ENCODE measurements around the gene TMEM181. TPM values are rescaled to one million over a fixed set of nuclear protein-coding genes. Genes with fewer than 3 reads are reported as not detected.

TMEM181 gene
- total and polyA plus RNA-seq, 2 donors (not counting 1 experiment from before 2014, with no cell fraction given): 2.8 to 9.3 TPM

DNA sequence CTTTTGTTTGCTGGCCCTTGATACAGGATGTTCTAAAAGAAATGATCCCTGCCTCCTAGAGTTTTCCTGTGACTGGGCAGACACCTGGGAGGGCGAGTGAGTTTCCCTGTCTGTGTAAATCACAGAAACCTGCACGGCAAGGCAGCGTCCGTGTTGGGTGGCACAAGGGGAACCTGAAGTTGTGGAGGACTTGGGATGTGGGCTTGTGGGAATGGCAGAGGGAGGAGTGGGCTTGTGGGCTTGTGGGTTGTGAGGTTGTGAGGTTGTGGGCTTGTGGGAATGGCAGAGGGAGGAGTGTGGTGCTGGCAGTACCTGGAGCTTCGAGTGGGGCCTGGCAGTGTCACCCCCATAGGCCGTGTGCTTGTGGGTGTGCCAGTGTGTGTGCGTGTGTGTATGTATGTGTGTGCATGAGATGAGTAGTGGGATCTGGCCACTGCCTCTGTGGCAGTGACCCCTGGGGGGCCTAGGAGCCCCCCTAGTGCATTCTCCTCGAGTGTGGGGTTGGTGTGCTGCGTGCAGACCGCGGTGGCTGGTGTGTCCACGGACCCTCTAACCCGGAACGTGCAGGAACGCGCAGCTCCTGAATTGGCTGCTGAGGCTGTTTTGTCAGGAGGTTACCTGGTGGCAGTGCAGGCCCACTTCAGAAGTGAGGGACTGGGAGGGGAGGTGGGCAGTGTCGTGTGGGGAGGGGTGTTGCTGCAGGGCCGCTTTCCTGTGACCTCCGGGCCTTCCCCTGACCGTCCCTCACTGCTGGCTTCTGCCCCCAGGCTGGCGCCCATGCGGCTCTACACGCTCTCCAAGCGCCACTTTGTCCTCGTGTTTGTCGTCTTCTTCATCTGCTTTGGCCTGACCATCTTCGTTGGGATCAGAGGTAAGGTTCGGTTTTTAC is 13.0 kb downstream of the TMEM181 start:
- no peak overlapping the region for H3K4me2 ChIP-seq (replicated peaks; ENCODE audit: low read depth, low read length, poor library complexity, severe bottlenecking)
- WGBS (ENCODE audit: insufficient coverage): 94% methylated on average over 28 of the region's 28 CpGs
- intact Hi-C loops (cut with micrococcal nuclease): no loop called here
- H3K4me3 ChIP-seq (ENCODE audit: control extremely low read depth in 1 of 5, extremely low read depth in 1 of 5, insufficient read depth in 1 of 5, low read depth in 2 of 5, low read length in 4 of 5): no peak overlapping the region
- ChIA-PET CTCF (interaction anchor here (0.6 kb wide), 1 partner anchor 335 kb away, joined by 3 read pairs; no protein-coding TSS in a partner anchor), POLR2A (no interaction called here)
- no peak overlapping the region for H3K9ac ChIP-seq (ENCODE audit: low read length)
- Mint-ChIP-seq H3K9me3 (ENCODE audit: insufficient read depth) (no peaks in the 10 kb centered on the region), H3K27ac (no peak overlapping the region), H3K4me1 (peaks cover 27% of the 10 kb centered on the region), H3K4me3 (no peak overlapping the region), H3K27me3 (no peaks in the 10 kb centered on the region)
- peaks cover 0 to 21% of the 10 kb centered on the region in 2 experiments for H3K36me3 ChIP-seq (replicated peaks in 1 of 2; ENCODE audit: control extremely low read depth in 1 of 2, control insufficient read depth in 1 of 2, extremely low read depth in 1 of 2, insufficient read depth in 2 of 2, low read length in 1 of 2)
- no peak for ATAC-seq (ENCODE audit: low read depth)
- H3K79me2 ChIP-seq (ENCODE audit: control insufficient read depth, insufficient read depth, low read length): peaks cover 37% of the 10 kb centered on the region
- no peak overlapping the region for H2AFZ ChIP-seq (ENCODE audit: insufficient read depth, low read depth, low read length, poor library complexity, severe bottlenecking)
- no peak overlapping the region for H3K27ac ChIP-seq (ENCODE audit: low read length in 2 of 2)
- DNase-seq: no peak
- no peaks in the 10 kb centered on the region for H3K9me3 ChIP-seq (ENCODE audit: control extremely low read depth in 1 of 3, control insufficient read depth in 2 of 3, insufficient read depth in 1 of 3, low read length in 2 of 3)
- TF ChIP-seq, protein P1, sequence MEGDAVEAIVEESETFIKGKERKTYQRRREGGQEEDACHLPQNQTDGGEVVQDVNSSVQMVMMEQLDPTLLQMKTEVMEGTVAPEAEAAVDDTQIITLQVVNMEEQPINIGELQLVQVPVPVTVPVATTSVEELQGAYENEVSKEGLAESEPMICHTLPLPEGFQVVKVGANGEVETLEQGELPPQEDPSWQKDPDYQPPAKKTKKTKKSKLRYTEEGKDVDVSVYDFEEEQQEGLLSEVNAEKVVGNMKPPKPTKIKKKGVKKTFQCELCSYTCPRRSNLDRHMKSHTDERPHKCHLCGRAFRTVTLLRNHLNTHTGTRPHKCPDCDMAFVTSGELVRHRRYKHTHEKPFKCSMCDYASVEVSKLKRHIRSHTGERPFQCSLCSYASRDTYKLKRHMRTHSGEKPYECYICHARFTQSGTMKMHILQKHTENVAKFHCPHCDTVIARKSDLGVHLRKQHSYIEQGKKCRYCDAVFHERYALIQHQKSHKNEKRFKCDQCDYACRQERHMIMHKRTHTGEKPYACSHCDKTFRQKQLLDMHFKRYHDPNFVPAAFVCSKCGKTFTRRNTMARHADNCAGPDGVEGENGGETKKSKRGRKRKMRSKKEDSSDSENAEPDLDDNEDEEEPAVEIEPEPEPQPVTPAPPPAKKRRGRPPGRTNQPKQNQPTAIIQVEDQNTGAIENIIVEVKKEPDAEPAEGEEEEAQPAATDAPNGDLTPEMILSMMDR (IDR thresholded peaks at IDR 0.05): no peak
- TF ChIP-seq EZH2 (IDR thresholded peaks at IDR 0.05; ENCODE audit: borderline replicate concordance, insufficient read depth, low read depth, low read length, poor library complexity, severe bottlenecking): no peak
- peaks cover 54% of the 10 kb centered on the region for H4K20me1 ChIP-seq (ENCODE audit: control insufficient read depth, insufficient read depth, low read length, poor library complexity, severe bottlenecking)
- H3K4me1 ChIP-seq (ENCODE audit: control insufficient read depth in 2 of 2, insufficient read depth in 2 of 2, low read length in 2 of 2): peaks cover 4 to 13% of the 10 kb centered on the region in 2 donors
- H3K27me3 ChIP-seq (replicated peaks in 1 of 4; ENCODE audit: control extremely low read depth in 1 of 4, control insufficient read depth in 3 of 4, insufficient read depth in 4 of 4, low read length in 3 of 4): no peaks in the 10 kb centered on the region

DNA sequence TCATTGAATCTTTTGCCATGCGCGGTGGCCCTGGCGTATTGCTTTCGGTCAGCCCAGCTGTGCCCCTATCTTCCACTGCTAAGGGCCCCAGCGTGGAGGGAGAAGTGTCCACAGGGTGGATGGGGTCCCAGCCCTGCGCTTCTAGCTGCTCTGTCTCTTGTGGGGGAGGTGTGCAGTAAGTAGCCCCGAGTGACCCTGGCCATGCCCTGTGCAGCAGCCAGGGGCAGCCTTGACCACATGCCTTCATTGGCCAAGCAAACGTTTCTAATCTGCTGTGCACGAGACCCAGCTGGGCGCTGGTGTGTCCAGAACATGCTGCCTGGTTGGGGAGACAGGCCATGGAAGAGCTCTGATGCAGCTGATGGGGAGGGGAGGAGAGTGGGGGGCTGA is 13.6 kb downstream of the TMEM181 start:
- 97% methylated on average over 9 of the region's 10 CpGs for WGBS (ENCODE audit: insufficient coverage)
- intact Hi-C loops (cut with micrococcal nuclease): no loop called here
- H3K9ac ChIP-seq (ENCODE audit: low read length): no peak overlapping the region
- no peak for ATAC-seq (ENCODE audit: low read depth)
- DNase-seq: no peak
- no peak overlapping the region for H3K4me2 ChIP-seq (replicated peaks; ENCODE audit: low read depth, low read length, poor library complexity, severe bottlenecking)
- peaks cover 31% of the 10 kb centered on the region for H3K79me2 ChIP-seq (ENCODE audit: control insufficient read depth, insufficient read depth, low read length)
- Mint-ChIP-seq H3K27ac (no peak overlapping the region), H3K4me3 (no peak overlapping the region), H3K4me1 (peaks cover 21% of the 10 kb centered on the region), H3K27me3 (no peaks in the 10 kb centered on the region), H3K9me3 (ENCODE audit: insufficient read depth) (no peaks in the 10 kb centered on the region)
- H3K36me3 ChIP-seq (replicated peaks in 1 of 2; ENCODE audit: control extremely low read depth in 1 of 2, control insufficient read depth in 1 of 2, extremely low read depth in 1 of 2, insufficient read depth in 2 of 2, low read length in 1 of 2): peaks cover 0 to 21% of the 10 kb centered on the region in 2 experiments
- H3K4me3 ChIP-seq (ENCODE audit: control extremely low read depth in 1 of 5, extremely low read depth in 1 of 5, insufficient read depth in 1 of 5, low read depth in 2 of 5, low read length in 4 of 5): no peak overlapping the region
- peaks cover 48% of the 10 kb centered on the region for H4K20me1 ChIP-seq (ENCODE audit: control insufficient read depth, insufficient read depth, low read length, poor library complexity, severe bottlenecking)
- peaks cover 4 to 13% of the 10 kb centered on the region in 2 donors for H3K4me1 ChIP-seq (ENCODE audit: control insufficient read depth in 2 of 2, insufficient read depth in 2 of 2, low read length in 2 of 2)
- no peak overlapping the region for H3K27ac ChIP-seq (ENCODE audit: low read length in 2 of 2)
- no peaks in the 10 kb centered on the region for H3K27me3 ChIP-seq (replicated peaks in 1 of 4; ENCODE audit: control extremely low read depth in 1 of 4, control insufficient read depth in 3 of 4, insufficient read depth in 4 of 4, low read length in 3 of 4)
- ChIA-PET CTCF (no interaction called here), POLR2A (no interaction called here)
- no peaks in the 10 kb centered on the region for H3K9me3 ChIP-seq (ENCODE audit: control extremely low read depth in 1 of 3, control insufficient read depth in 2 of 3, insufficient read depth in 1 of 3, low read length in 2 of 3)
- TF ChIP-seq, protein P1 (IDR thresholded peaks at IDR 0.05): no peak
- no peak for TF ChIP-seq EZH2 (IDR thresholded peaks at IDR 0.05; ENCODE audit: borderline replicate concordance, insufficient read depth, low read depth, low read length, poor library complexity, severe bottlenecking)
- no peak overlapping the region for H2AFZ ChIP-seq (ENCODE audit: insufficient read depth, low read depth, low read length, poor library complexity, severe bottlenecking)
